ENCODE data around the gene SCRT2.

Gene SCRT2

DNA sequence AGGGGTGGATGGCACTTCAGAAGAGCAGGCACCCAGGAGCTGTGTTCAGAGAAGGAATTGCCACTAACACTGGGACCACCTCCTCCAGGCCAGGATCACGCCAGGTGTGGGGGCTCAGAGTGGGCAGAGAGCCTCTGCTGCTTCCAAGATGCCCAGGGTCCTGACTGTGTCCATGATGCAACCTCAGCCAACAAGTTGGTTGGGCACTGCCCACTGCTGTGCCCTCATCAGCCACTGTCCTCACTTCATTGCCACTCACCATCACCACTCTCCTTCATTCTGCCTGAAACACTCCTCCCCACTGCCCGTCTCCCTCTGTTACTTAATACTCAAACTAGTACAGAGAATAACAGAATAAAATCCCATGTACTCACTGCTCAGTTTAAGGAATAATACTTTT lies 49.0 kb downstream of the SCRT2 start:
- Histone ChIP-seq H3K36me3 (ENCODE audit: control insufficient read depth, insufficient read depth, low read length) (no peaks in the 10 kb centered on the region), H3K9me3 (ENCODE audit: control insufficient read depth, low read length) (no peaks in the 10 kb centered on the region), H3K4me3 (ENCODE audit: low read length) (no peak overlapping the region)

DNA sequence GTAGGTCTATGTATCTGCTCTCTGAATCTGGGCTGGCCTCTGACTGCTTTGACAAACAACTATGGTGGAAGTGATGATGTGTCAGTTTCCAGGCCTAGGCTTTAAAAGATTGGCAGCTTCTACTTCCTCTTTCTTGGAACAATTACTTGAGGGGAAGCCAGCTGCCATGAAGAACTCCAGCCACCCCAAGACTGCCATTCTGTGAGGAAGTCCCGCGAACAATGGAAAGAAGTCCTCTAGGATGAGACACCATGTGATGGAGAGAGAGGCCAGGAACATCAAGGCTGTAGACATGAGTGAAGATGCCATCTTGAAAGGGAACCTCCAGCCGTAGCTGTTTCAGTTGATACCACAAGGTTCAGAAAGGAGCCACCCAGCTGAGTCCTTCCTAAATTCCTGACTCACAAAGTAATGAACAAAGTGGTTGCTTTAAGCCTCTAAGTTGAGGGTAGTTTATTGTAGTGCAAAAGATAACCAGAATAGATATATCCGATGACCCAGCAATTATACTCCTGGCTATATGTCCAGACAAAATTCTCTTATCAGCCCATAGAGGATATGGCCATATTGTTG lies 50.2 kb downstream of the SCRT2 start:
- Histone ChIP-seq H3K27me3 (ENCODE audit: control insufficient read depth, insufficient read depth, low read length) (peaks cover 15% of the 10 kb centered on the region), H3K36me3 (ENCODE audit: control insufficient read depth, insufficient read depth, low read length) (no peaks in the 10 kb centered on the region), H3K9me3 (ENCODE audit: control insufficient read depth, low read length) (no peaks in the 10 kb centered on the region), H3K9ac (ENCODE audit: low read length) (no peak overlapping the region), H3K4me1 (ENCODE audit: control insufficient read depth, insufficient read depth, low read length) (no peaks in the 10 kb centered on the region), H3K4me3 (ENCODE audit: low read length) (no peak overlapping the region)

More for the DNA sequence above, 49.0 kb downstream of the SCRT2 start:
- H3K27me3 ChIP-seq (ENCODE audit: control insufficient read depth, insufficient read depth, low read length): peaks cover 9% of the 10 kb centered on the region
- no peaks in the 10 kb centered on the region for H3K4me1 ChIP-seq (ENCODE audit: control insufficient read depth, insufficient read depth, low read length)
- no peak overlapping the region for H3K9ac ChIP-seq (ENCODE audit: low read length)

DNA sequence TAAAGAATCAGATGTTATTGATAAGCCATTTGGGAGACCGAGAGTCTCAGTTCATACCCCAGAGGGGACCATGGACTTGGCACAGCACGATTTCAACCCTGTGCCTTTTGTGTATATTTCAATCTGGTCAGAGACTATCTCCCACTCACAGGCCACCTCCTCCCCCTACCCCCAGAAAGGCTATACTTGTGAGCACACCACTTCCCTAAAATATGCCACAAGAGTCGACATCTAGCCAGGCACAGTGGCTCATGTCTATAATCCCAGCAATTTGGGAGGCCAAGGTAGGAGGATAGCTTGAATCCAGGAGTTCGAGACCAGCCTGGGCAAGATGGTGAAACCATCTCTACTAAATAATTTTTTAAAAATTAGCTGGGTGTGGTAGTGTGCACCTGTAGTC lies 51.9 kb downstream of the SCRT2 start:
- no peaks in the 10 kb centered on the region for H3K9me3 ChIP-seq (ENCODE audit: control insufficient read depth, low read length)
- no peak overlapping the region for H3K9ac ChIP-seq (ENCODE audit: low read length)
- H3K4me1 ChIP-seq (ENCODE audit: control insufficient read depth, insufficient read depth, low read length): no peaks in the 10 kb centered on the region
- no peak overlapping the region for H3K4me3 ChIP-seq (ENCODE audit: low read length)
- peaks cover 15% of the 10 kb centered on the region for H3K27me3 ChIP-seq (ENCODE audit: control insufficient read depth, insufficient read depth, low read length)
- H3K36me3 ChIP-seq (ENCODE audit: control insufficient read depth, insufficient read depth, low read length): no peaks in the 10 kb centered on the region

DNA sequence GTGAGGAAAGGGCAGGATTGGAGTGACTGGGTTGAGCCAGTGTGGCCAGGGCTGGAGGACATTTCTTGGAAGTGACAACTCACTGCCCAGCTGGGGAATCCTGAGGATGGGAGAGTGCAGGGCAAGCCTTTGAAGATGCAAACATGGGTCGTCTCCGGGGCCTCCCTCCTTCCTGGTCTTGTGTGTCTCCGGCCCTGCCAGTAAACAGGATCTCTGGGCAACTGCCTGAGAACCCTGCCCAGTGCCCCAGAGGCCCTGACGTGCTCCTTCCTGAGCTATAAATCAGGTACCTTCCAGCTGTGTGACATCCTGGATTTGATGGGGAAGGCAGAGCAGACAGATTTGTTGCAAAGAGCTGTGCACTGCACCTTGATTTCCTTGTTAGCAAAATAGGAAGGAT lies 52.6 kb downstream of the SCRT2 start:
- Histone ChIP-seq H3K4me1 (ENCODE audit: control insufficient read depth, insufficient read depth, low read length) (no peaks in the 10 kb centered on the region), H3K9ac (ENCODE audit: low read length) (no peak overlapping the region), H3K36me3 (ENCODE audit: control insufficient read depth, insufficient read depth, low read length) (no peaks in the 10 kb centered on the region), H3K4me3 (ENCODE audit: low read length) (no peak overlapping the region), H3K27me3 (ENCODE audit: control insufficient read depth, insufficient read depth, low read length) (peaks cover 15% of the 10 kb centered on the region), H3K9me3 (ENCODE audit: control insufficient read depth, low read length) (no peaks in the 10 kb centered on the region)

DNA sequence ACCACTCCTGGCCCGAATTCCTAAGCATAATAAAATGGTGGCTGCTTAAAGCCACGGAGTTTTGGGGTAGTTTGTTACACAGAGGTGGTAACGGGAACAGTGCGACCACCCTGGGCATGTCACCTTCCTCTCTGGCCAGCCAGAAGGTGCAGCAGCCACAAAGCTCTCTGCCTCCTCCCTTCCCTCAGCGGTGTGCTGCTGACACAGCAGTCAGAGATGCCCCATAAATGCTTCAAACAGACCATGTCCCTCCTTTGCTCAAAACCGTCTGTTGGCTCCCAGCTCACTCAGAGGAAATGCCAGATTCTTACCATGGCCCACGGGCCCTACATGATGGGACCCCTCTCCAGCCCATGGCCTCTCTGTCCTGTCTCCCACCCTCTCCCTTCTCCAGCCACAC lies 53.4 kb downstream of the SCRT2 start:
- H3K4me3 ChIP-seq (ENCODE audit: low read length): no peak overlapping the region
- no peaks in the 10 kb centered on the region for H3K9me3 ChIP-seq (ENCODE audit: control insufficient read depth, low read length)
- H3K27me3 ChIP-seq (ENCODE audit: control insufficient read depth, insufficient read depth, low read length): peaks cover 15% of the 10 kb centered on the region
- no peak overlapping the region for H3K9ac ChIP-seq (ENCODE audit: low read length)
- H3K36me3 ChIP-seq (ENCODE audit: control insufficient read depth, insufficient read depth, low read length): no peaks in the 10 kb centered on the region
- no peaks in the 10 kb centered on the region for H3K4me1 ChIP-seq (ENCODE audit: control insufficient read depth, insufficient read depth, low read length)

DNA sequence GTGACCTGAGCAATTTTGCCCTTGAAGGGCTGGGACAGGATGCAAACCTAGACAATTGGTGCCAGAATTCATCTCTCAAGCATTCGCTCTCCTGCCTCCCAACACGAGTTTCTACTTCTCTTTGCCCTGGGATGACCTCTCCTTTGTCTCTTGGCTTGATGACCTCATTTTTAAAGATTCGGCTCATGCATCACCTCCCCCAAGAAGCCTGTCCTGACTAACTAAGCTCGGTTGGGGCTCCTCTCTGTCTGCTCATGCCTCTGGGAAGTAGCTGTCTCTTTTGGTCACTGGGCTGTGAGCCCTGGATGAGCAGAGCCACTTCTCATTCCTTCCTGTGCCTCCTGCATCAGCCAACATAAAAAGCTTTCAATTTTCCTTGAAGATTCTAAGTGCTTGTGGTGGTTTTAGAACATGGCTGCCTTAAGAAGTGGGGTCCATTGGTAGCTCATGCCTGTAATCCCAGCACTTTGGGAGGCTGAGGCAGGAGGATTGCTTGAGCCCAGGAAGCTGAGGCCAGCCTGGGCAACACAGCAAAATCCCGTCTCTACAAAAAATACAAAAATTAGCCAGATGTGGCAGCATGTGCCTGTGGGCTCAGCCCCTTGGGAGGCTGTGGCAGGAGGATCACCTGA lies 54.4 kb downstream of the SCRT2 start:
- no peaks in the 10 kb centered on the region for H3K4me1 ChIP-seq (ENCODE audit: control insufficient read depth, insufficient read depth, low read length)
- H3K4me3 ChIP-seq (ENCODE audit: low read length): no peak overlapping the region
- H3K9ac ChIP-seq (ENCODE audit: low read length): no peak overlapping the region
- H3K36me3 ChIP-seq (ENCODE audit: control insufficient read depth, insufficient read depth, low read length): no peaks in the 10 kb centered on the region
- no peaks in the 10 kb centered on the region for H3K9me3 ChIP-seq (ENCODE audit: control insufficient read depth, low read length)
- H3K27me3 ChIP-seq (ENCODE audit: control insufficient read depth, insufficient read depth, low read length): peaks cover 15% of the 10 kb centered on the region

DNA sequence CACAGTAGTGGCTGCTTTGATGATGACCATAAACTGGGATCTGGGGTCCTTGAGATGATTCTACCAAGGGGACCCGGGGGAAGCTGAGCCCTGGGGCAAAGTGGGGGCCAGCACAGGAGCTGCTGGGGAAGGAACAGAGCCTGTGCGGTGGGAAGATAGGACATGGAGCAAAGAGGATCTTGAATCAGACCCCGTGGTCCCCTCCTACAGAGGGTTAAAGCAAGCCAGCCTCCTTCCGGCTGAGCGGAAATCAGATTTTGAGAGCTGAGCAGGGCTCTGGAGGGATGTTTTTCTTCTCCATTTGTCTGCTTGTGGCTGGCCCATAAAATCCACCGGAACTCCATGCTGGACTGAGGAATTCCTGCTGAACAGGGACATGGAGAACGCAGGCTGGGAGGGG lies 55.4 kb downstream of the SCRT2 start:
- Histone ChIP-seq H3K36me3 (ENCODE audit: control insufficient read depth, insufficient read depth, low read length) (no peaks in the 10 kb centered on the region), H3K9ac (ENCODE audit: low read length) (no peak overlapping the region), H3K9me3 (ENCODE audit: control insufficient read depth, low read length) (no peaks in the 10 kb centered on the region), H3K4me1 (ENCODE audit: control insufficient read depth, insufficient read depth, low read length) (no peaks in the 10 kb centered on the region), H3K27me3 (ENCODE audit: control insufficient read depth, insufficient read depth, low read length) (peaks cover 15% of the 10 kb centered on the region), H3K4me3 (ENCODE audit: low read length) (no peak overlapping the region)

DNA sequence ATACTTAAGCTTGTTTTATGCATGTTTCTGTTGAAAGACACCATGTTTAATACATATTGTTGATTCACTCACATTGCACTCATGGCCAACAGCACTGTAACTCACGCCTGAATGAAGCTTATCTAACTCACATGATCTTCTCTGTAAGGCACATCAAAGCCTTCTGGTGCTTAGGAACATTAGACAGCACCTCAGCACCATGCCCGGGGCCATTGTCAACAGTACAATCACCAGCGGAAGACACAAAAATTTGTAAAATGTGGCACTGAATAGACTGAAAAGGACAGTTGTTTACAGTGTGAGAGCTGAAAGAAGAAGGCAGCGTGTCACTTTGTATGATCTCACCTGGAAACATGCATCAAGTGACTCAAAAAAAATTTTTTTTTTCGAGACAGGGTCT lies 56.6 kb downstream of the SCRT2 start:
- Histone ChIP-seq H3K36me3 (ENCODE audit: control insufficient read depth, insufficient read depth, low read length) (no peaks in the 10 kb centered on the region), H3K27me3 (ENCODE audit: control insufficient read depth, insufficient read depth, low read length) (peaks cover 15% of the 10 kb centered on the region), H3K4me3 (ENCODE audit: low read length) (no peak overlapping the region), H3K9me3 (ENCODE audit: control insufficient read depth, low read length) (no peaks in the 10 kb centered on the region), H3K9ac (ENCODE audit: low read length) (no peak overlapping the region), H3K4me1 (ENCODE audit: control insufficient read depth, insufficient read depth, low read length) (no peaks in the 10 kb centered on the region)

DNA sequence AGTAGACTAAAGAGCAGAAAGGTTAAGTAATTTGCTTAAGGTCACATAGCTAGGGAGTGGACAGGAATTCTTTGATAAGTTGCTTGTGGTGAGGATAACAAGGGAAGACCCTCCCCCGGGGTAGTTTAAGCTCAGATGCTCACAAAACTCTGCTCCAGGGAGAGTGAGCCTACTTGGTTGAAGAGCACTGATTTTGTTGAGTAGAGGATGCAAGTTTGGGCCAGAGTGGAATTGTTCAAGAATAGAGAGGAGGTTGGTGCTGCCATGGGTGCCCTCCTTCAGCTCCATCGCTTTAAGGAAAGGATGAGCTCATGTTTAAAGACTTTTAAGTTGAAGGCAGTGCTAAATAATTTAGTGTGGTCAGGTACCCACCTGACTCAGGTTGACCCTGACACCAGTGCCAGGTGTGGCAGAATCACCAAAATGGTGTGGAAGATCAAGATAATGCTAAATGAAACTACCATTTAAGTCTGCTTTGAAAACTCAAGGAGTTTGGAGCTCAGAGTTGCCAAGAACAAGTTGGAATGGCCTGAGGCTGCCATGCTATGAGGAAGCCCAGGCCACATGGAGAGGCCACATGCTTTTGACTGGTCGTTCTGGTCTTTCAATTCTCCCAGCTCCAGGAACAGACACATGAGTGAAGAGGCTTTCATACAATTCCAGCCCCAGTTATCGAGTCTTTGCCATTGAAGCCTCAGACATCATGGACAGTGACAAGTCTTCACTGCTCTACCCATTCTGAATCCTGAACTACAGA lies 57.5 kb downstream of the SCRT2 start:
- Histone ChIP-seq H3K4me1 (ENCODE audit: control insufficient read depth, insufficient read depth, low read length) (no peaks in the 10 kb centered on the region), H3K36me3 (ENCODE audit: control insufficient read depth, insufficient read depth, low read length) (no peaks in the 10 kb centered on the region)

DNA sequence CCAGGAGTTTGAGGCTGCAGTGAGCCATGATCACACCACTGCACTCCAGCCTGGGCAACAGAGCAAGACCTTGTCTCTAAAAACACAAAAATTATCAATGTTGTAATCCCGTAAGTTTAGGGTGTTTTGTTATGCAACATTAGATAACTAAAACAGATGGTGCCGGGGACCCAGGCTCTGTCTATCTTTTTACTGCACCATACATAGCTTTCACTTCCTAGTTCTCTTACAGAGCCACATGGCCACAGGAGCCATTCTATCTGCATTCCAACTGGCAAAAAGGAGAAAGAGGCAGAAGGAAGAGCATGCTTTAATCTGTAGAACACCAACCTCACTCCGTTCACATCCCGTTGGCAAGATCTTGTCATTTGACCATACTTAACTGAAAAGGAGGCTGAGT lies 60.1 kb downstream of the SCRT2 start:
- Histone ChIP-seq H3K4me1 (ENCODE audit: control insufficient read depth, insufficient read depth, low read length) (no peaks in the 10 kb centered on the region), H3K36me3 (ENCODE audit: control insufficient read depth, insufficient read depth, low read length) (no peaks in the 10 kb centered on the region), H3K27me3 (ENCODE audit: control insufficient read depth, insufficient read depth, low read length) (peaks cover 29% of the 10 kb centered on the region), H3K9ac (ENCODE audit: low read length) (no peak overlapping the region), H3K4me3 (ENCODE audit: low read length) (no peak overlapping the region), H3K9me3 (ENCODE audit: control insufficient read depth, low read length) (no peaks in the 10 kb centered on the region)

More for the DNA sequence above, 57.5 kb downstream of the SCRT2 start:
- H3K27me3 ChIP-seq (ENCODE audit: control insufficient read depth, insufficient read depth, low read length): peaks cover 17% of the 10 kb centered on the region
- no peak overlapping the region for H3K9ac ChIP-seq (ENCODE audit: low read length)
- no peaks in the 10 kb centered on the region for H3K9me3 ChIP-seq (ENCODE audit: control insufficient read depth, low read length)
- H3K4me3 ChIP-seq (ENCODE audit: low read length): no peak overlapping the region

DNA sequence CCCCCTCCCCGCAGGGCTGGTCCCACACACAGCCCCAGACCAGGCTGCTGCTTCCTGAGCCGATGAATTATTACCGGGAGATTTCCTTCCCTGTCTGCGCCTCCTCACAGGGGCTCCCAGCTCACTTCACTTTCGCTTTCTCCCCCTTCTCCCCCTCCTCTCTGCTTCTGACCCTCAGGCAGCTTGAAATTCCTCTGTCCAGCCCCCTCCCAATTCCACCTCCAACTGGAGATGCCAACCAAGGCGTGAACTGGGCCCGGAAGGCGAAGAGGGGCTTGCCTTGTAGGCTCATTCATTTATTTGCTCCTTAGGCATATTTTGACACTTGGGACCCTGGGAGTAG lies 63.8 kb downstream of the SCRT2 start:
- H3K36me3 ChIP-seq (ENCODE audit: control insufficient read depth, insufficient read depth, low read length): no peaks in the 10 kb centered on the region
- no peaks in the 10 kb centered on the region for H3K4me1 ChIP-seq (ENCODE audit: control insufficient read depth, insufficient read depth, low read length)
- no peaks in the 10 kb centered on the region for H3K9me3 ChIP-seq (ENCODE audit: control insufficient read depth, low read length)
- H3K27me3 ChIP-seq (ENCODE audit: control insufficient read depth, insufficient read depth, low read length): peaks cover 54% of the 10 kb centered on the region
- no peak overlapping the region for H3K9ac ChIP-seq (ENCODE audit: low read length)
- no peak overlapping the region for H3K4me3 ChIP-seq (ENCODE audit: low read length)
